ENCODE measurements around the gene GCM1. TPM values are rescaled to one million over a fixed set of nuclear protein-coding genes. Genes with fewer than 3 reads are reported as not detected.

The GCM1 gene
- total and polyA plus RNA-seq, 9 donors, result not detected

- H3K27ac ChIP-seq, result no peak overlapping the region
- H3K4me1 ChIP-seq (ENCODE audit: insufficient read depth), result no peaks in the 10 kb centered on the region
- H3K36me3 ChIP-seq, result no peaks in the 10 kb centered on the region
- no peak for DNase-seq
- 86 to 89% (median 89%) methylated on average over 2 of the region's 2 CpGs for WGBS, 3 donors
- no peak for TF ChIP-seq POLR2A (IDR thresholded peaks at IDR 0.05)
- TF ChIP-seq CTCF (IDR thresholded peaks at IDR 0.05), result no peak
- TF ChIP-seq EP300 (IDR thresholded peaks at IDR 0.05), result no peak
- no peaks in the 10 kb centered on the region for H3K9me3 ChIP-seq
- no peak overlapping the region for H3K4me3 ChIP-seq
- intact Hi-C loops (cut with DNase I), result no loop called here
- H3K27me3 ChIP-seq, result no peaks in the 10 kb centered on the region
These were observed 6.2 kb upstream of the GCM1 start for GRCh38 chr6:53154794-53155193.

GRCh38 chr6:53154071-53154470 is 5.4 kb upstream of the GCM1 start:
- no peak overlapping the region for H3K27ac ChIP-seq
- no peak for DNase-seq
- WGBS, 3 donors, result 76 to 80% (median 76%) methylated on average over 4 of the region's 4 CpGs

GRCh38 chr6:53152576-53152975 is 3.9 kb upstream of the GCM1 start:
- TF ChIP-seq CTCF (IDR thresholded peaks at IDR 0.05), result no peak
- no peak for TF ChIP-seq EP300 (IDR thresholded peaks at IDR 0.05)
- no peak for TF ChIP-seq POLR2A (IDR thresholded peaks at IDR 0.05)
- H3K4me1 ChIP-seq (ENCODE audit: insufficient read depth), result no peaks in the 10 kb centered on the region

More at GRCh38 chr6:53154071-53154470, 5.4 kb upstream of the GCM1 start:
- intact Hi-C loops (cut with DNase I), result no loop called here
- Histone ChIP-seq H3K9me3 (no peaks in the 10 kb centered on the region), H3K4me3 (no peak overlapping the region), H3K27me3 (no peaks in the 10 kb centered on the region), H3K4me1 (ENCODE audit: insufficient read depth) (no peaks in the 10 kb centered on the region), H3K36me3 (no peaks in the 10 kb centered on the region)
- no peak for TF ChIP-seq CTCF (IDR thresholded peaks at IDR 0.05)
- no peak for TF ChIP-seq POLR2A (IDR thresholded peaks at IDR 0.05)
- no peak for TF ChIP-seq EP300 (IDR thresholded peaks at IDR 0.05)

GRCh38 chr6:53151676-53152075 is 3.0 kb upstream of the GCM1 start:
- Histone ChIP-seq H3K9me3 (no peaks in the 10 kb centered on the region), H3K4me3 (no peak overlapping the region), H3K27ac (no peak overlapping the region), H3K36me3 (no peaks in the 10 kb centered on the region), H3K4me1 (ENCODE audit: insufficient read depth) (no peaks in the 10 kb centered on the region), H3K27me3 (no peaks in the 10 kb centered on the region)
- no peak for TF ChIP-seq CTCF (IDR thresholded peaks at IDR 0.05)
- no peak for TF ChIP-seq POLR2A (IDR thresholded peaks at IDR 0.05)
- TF ChIP-seq EP300 (IDR thresholded peaks at IDR 0.05), result no peak
- DNase-seq, result no peak
- intact Hi-C loops (cut with DNase I), result no loop called here
- 32 to 41% (median 33%) methylated on average over 3 of the region's 3 CpGs for WGBS, 3 donors

More at GRCh38 chr6:53152576-53152975, 3.9 kb upstream of the GCM1 start:
- 84 to 87% (median 86%) methylated on average over 2 of the region's 2 CpGs for WGBS, 3 donors
- H3K4me3 ChIP-seq, result no peak overlapping the region
- H3K27ac ChIP-seq, result no peak overlapping the region
- no peaks in the 10 kb centered on the region for H3K36me3 ChIP-seq
- intact Hi-C loops (cut with DNase I), result no loop called here
- DNase-seq, result no peak
- H3K27me3 ChIP-seq, result no peaks in the 10 kb centered on the region
- no peaks in the 10 kb centered on the region for H3K9me3 ChIP-seq
